Activated T-helper 1 cell treated with Interleukin-2 at 50 U/mL for 16 hours (primary cell): ENCODE measurements around the gene POLK.
"Not testable (repeated sequence)": the region's sequence is repeated elsewhere in the genome, so short reads cannot be mapped to it uniquely, and the experiment has no call there.

Experiments used
- DNase-seq: peaks from one replicate; pipeline ENCODE4 v3.0.0-alpha.2; 2020; ENCODE audit warnings: low read depth

The POLK gene

GRCh38 chr5:75511435-75512382 lies at the start of gene POLK, which contains the start of gene CERT1:
Gene POLK, plus strand, starts transcription at chr5:75511891.
Gene CERT1, minus strand, starts transcription at chr5:75511629. Its CDS starts 422 bp downstream, at chr5:75511207.
- peak; percentile 90 for DNase-seq

DNA sequence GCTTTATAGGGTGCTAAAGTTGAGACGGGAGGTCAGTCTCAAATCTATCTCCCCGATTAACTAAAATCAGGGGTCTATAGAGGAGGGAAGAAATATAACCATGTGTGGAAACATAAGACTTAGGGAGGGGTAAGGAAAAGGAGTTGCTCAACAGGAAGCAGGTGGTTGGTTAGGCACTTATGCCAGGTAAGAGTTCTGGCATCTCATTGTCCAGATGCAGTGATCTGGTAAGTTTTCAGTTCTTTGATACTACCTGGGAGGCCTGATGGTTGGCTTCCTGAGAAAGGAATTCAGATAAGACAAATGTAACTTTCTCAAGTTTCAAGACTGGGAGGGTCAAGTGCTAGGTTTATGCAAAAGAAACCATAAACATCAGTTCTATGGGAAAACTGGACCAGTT lies 48.0 kb upstream of the POLK start:
- no peak for DNase-seq

DNA sequence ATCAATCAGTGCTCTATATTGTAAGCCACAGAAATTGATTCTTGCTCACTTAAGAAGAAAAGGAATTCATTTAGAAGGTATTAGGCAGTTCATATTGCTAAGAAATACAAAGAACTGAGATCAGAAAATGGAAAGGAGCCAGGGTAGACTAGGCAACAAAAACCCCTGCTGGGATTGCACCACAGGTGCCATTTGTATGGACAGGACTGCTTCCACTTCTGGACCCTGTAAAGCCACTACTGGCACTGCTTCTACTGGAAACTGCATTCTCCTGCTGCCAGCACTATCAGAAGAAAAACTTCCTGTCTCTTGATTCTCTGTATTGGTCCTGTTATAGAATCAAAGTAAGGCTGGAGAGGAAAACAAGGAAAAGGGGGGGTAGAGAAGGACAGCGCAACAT lies 46.2 kb upstream of the POLK start:
- no peak for DNase-seq

- no peak for DNase-seq
Measured at GRCh38 chr5:75466006-75466716, 45.5 kb upstream of the POLK start.

DNA sequence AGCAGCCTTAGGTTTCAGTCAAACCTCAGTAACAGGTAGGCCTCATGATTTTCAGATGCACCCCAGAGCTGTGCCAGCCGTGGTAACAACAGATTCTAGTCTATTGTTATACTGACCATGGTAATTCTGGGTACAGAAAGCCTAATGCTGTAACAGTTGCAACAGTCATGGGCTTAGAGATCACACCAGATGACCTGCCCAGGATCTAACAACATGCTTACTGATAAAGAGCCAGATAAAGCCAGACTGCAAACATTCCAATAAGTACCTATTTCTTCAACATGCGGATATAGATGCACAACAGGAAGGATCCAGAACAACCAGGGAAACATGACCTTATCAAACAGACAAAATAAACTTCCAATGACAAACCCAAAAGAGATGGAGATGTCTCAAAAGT lies 43.1 kb upstream of the POLK start:
- no peak for DNase-seq

DNA sequence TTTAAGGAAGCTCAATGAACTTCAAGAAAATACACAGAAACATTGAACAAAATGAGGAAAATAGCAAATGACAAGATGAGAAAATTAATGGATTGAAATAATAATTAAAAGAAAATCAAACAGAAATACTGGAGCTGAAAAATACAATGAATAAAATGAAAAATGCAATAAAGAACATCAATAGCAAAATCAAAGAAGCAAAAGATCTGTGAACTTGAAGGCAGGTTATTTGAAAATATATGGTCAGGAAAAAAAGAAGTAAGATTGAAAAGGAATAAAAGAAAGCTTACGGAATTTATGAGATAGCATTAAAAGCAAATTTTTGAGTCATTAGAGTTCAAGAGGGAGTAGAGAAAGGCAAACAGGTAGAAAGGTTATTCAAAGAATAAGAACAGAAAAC lies 42.7 kb upstream of the POLK start:
- no peak for DNase-seq

GRCh38 chr5:75471193-75471592 lies 40.5 kb upstream of the POLK start:
- DNase-seq, result no peak

GRCh38 chr5:75472973-75473372 lies 38.7 kb upstream of the POLK start:
- DNase-seq, result no peak

DNA sequence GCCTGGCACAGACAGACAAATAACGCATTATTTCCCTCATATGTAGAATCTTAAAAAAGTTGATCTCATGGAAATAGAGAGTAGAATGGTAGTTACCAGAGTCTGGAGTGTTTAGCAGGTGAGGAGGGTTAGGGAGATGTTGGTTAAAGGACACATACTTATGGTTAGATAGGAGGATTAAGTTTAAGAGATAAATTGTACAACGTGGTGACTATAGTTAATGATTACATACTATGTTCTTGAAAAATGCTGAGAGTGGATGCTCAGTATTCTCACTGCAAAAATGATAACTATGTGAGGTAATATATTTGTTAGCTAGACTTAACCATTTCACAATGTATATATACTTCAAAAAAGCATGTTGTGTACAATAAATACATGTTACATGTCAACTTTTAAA lies 38.2 kb upstream of the POLK start:
- DNase-seq, result no peak

DNA sequence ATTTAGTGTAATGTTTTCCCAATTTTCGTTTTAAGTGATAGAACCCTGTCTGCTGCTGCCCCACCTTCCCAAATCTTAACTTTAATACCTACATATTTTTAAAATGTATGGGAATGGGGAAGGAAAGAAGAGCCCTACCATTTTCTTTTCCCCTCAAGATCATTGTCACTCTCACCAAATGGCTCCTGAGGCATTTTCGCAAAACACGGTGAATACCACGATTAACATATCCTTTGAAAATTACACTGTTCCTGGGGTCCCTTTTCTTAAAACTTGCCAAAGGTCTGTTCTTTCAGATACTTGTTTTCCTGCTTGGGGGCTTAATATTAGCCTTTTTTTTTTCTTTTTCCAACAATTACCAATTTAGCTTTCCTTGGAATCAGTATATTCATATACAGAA lies 36.3 kb upstream of the POLK start:
- DNase-seq, result no peak

GRCh38 chr5:75481024-75481423 lies 30.7 kb upstream of the POLK start:
- DNase-seq, result no peak

GRCh38 chr5:75482482-75482881 lies 29.2 kb upstream of the POLK start:
- DNase-seq, result no peak

DNA sequence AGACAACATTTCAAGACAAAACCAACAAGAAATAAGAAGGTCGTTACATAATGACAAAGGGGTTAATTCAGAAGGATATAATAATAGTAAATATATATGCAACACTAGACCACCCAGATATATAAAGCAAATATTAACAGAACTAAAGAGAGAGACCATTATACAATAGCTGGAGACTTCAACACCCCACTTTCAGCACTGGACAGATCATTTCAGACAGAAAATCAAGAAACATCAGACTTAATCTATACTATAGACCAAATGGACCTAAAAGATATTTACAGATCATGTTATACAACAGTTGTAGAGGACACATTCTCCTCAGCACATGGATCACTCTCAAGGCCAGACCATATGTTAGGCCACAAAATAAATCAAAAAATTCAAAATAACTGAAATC lies 27.1 kb upstream of the POLK start:
- no peak for DNase-seq

DNA sequence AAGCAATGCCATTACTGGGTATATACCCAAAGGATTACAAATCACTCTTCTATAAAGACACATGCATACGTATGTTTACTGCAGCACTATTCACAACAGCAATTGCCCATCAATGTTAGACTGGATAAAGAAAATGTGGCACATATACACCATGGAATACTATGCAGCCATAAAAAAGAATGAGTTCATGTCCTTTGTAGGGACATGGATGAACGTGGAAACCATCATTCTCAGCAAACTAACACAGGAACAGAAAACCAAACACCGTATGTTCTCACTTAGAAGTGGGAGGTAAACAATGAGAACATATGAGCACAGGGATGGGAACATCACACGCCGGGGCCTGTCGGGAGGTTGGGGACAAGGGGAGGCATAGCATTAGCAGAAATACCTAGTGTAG lies 21.8 kb upstream of the POLK start:
- DNase-seq, result not testable (repeated sequence)

GRCh38 chr5:75491621-75492020 lies 20.1 kb upstream of the POLK start:
- DNase-seq, result no peak

- no peak for DNase-seq
Measured at GRCh38 chr5:75496026-75496425, 15.7 kb upstream of the POLK start.

- no peak for DNase-seq
Measured at GRCh38 chr5:75498208-75498777, 13.4 kb upstream of the POLK start.

- DNase-seq, result not testable (repeated sequence)
Measured at GRCh38 chr5:75498875-75499274, 12.8 kb upstream of the POLK start.

DNA sequence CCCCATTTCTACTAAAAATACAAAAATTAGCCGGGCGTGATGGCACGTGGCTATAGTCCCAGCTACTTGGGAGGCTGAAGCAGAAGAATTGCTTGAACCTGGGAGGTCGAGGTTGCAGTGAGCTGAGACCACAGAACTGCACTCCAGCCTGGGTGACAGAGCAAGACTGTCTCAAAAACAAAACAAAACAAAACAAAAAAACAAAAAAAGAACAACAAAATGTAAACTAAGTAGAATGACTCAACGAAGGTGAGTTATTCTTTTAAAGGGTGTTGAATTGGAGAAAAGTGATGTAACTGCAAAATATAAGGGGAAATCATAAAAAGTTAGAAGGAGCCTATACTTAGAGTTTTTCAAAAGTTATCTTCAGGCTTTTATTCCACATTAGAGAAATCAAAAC lies 6.6 kb upstream of the POLK start:
- not testable (repeated sequence) for DNase-seq

DNA sequence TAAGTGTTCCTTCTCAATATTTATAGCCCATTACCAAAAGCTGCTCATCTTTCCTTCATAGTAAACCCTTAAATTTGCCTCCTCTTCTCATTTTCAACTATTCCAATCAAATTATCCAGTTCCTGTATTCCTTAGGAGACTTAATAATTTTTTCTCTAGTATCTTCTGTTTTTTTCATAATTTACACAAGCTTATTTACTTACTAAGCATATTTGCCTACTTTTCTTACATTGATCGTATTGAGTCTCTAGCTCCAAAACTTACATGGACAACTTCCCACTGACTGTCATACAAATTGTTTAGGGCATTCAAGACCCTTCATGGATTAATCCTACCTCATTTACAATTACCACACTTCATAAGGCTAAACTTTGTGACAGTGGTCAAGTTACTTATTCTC lies 3.9 kb upstream of the POLK start:
- DNase-seq, result no peak

DNA sequence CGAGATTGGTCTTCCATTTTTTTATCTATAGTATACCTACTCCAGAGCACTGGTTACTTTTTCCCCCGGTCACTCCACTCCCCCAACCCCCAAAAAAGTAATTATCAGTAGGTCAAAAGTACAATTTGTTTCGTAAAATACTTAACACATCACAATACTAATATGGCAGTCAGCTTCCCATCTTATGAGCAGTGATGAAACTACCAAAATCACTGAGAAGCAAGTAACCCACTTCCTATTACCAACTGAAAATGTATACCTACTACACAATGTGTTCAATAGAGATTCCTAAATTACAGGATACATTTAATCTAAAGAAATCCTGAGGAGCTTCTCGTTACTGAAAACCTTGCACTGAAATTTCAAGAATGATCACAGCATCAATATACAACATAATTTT lies 2.1 kb upstream of the POLK start:
- DNase-seq, result no peak

- DNase-seq, result no peak
Measured at GRCh38 chr5:75509956-75510355, 1.7 kb upstream of the POLK start.

- DNase-seq, result no peak
Measured at GRCh38 chr5:75510417-75510835, 1.3 kb upstream of the POLK start.
